Subcutaneous preadipocyte (primary cell): ENCODE results near the gene COMTD1. TPM values are rescaled to one million over a fixed set of nuclear protein-coding genes. Genes with fewer than 3 reads are reported as not detected.

Experiments used
- small RNA-seq: library from RNA; depleted of rRNA; stranded (forward); fragments of <200 nt; gene quantifications from one replicate; pipeline ENCODE3, GENCODE V24; 2012
- total RNA-seq: library from RNA; depleted of rRNA; stranded (reverse); fragments of >200 nt; gene quantifications from 2 replicates; pipeline ENCODE4 v1.2.3, GENCODE V29; 2012

COMTD1 gene
- total RNA-seq = 6.6 and 11.0 TPM in 2 replicates

DNA sequence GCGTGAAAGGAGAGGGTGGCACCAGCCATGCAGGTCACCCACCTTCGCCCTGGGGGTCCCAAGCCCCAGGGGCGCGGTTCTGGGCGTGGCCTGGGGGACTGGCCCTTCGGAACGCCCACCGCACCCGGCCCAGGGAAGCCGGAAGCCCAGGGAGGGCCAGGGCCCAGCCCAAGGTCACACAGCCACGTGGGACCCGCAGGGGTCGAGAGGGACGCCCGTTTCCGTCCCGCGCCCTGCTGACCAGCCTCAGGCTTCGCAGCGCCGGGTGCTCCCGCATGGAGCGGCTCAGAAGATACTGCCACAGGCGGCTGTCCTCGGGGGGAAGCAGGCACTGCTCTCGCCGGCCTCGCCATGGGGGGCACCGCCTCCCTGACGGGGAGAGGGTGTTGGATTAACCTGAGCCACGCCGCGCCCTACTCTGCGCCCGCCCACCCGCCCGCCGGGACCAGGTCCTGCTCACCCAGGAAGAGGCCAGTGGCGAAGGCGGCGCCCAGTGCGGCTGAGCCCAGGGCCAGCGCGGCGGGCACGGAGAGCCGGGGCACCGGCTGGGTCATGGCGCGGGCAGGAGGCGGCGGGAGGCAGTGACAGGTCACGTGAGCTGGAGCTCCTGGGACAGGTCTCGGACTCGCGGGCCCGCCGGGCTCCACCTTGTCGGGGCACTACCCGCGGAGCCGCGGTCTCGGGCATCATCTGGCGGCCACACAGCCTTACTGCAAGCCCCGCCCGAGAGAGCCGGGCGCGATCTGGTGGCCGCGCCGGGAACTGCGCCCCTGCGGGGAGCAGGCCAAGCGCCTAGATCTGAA is at the start of gene COMTD1:
COMTD1 (minus strand) TSS at position 583 of the 803 bp plus-strand sequence; CDS start at position 554, 29 bp downstream.

DNA sequence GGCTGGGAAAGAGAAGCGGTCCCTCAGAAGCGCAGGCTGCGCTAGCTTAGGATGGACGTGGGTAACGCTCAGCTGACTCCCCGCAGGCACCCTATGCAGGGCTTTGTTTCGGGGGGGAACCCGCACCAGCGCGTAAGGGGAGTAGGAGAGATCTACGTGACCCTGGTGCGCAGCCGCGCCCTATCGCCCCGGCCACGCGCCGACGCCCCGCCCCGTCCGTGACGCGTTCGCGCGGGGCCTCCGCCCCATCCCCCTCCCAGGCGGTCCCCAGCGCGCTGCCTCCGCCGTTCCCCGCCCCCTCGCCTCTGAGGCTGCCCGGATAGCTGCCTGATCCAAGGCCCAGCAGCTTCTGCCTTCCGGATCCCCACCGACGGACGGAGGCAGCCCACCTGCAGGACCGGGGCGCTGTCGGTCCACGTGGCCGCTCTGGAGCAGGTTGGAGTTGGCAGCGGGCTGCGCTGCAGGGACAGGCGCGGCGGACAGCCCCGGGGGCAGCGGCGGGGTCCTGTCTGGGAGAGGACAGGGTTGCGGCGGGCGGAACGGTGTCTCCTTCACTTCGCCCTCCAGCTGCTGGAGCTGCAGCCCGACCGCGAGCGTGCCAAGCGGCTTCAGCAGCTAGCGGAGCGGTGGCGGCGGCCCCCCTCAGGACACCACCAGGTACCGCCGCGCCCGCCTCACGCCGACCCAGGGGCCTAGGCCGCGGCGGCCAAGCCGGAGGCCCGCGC is 25.3 kb downstream of the COMTD1 start, which contains the start of gene VDAC2:
VDAC2 (plus strand) TSS at position 515 of the 725 bp plus-strand sequence. CDS start 363 bp downstream, outside the sequence.

Small RNA genes within 50 kb of the gene (small RNA-seq; reads per million reads assigned to genes)
- not detected for gene HMGA1P5
- not detected for gene RPL39P25

Other genes with a start within 250 kb of the COMTD1 start
- gene SAMD8, start 124.3 kb downstream of the COMTD1 start, total RNA-seq = 20.2 and 23.1 TPM in 2 replicates
- 144 and 165 TPM in 2 replicates for gene VDAC2, start 25.2 kb downstream of the COMTD1 start, total RNA-seq
- 13.5 and 17.3 TPM in 2 replicates for gene ZNF503, start 165.8 kb upstream of the COMTD1 start, total RNA-seq
- 3.1 and 10.7 TPM in 2 replicates for gene LRMDA, start 195.7 kb upstream of the COMTD1 start, total RNA-seq